ENCODE data around the gene TRAF6.
A peak's percentile ranks its signal among the peaks of the same experiment; 100 is the strongest.

The TRAF6 gene

GRCh38 chr11:36458129-36458915 lies 51.8 kb downstream of the TRAF6 start:
- DNase-seq (ENCODE audit: low spot score), result no peak

GRCh38 chr11:36456156-36456555 lies 53.9 kb downstream of the TRAF6 start:
- no peak for DNase-seq (ENCODE audit: low spot score)

DNA sequence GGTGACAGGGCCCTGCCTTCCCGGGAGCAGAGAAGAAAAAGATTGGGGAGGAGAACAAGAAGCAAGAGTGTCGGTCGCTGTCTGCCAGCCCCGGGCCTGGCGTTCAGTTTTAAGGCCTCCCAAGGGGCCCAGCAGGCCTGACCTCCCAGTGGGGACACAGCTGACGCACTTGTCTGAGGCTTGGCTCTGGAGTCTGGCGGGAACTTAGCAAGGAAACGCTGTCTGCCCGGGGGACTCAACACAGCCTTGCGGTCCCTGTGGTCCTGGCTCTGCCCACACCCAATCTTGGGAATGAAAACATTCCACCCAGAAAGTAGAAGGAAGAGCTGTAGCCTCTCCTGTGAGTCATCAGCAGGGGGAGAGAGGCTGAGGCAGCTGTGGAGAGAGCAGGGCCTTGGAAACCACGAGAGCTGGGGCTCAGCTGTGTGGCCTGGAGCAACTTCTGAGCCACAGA lies 54.4 kb downstream of the TRAF6 start:
- DNase-seq (ENCODE audit: low spot score), result no peak

DNA sequence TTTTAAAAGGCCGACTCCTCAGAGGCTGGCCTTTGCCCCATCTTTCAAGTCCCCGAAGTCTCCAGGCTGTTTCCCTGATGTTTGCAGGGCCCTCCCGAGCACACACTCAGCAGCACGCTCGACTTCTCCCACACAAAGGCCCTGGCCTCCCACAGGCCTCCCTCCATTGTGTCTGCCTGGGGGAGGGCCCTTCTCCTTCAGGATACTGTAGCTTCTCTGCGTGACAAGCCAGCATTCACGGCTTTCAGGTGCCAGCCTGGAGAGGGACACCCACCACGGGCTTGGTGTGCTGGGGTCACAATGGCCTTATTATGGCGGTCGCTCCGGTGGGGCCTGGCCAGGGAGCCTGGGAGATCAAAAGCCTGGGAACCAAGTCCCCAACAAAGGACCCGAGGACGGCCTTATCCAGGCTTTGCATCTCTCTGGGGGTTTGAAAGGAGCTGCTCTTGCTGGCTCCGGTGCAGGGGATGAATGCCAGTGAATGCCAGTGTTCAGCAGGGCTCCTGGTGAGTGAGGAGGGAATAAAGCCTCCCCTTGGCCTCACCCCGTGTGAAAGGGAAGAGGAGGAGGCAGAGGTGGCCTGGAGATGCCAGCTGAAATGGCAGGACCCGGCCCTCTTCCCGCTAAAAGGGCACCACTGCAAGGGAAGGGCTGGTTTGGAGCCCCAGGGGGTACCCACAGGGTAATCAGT lies 55.0 kb downstream of the TRAF6 start:
- DNase-seq (ENCODE audit: low spot score), result no peak

GRCh38 chr11:36454551-36454940 lies 55.5 kb downstream of the TRAF6 start:
- no peak for DNase-seq (ENCODE audit: low spot score)

GRCh38 chr11:36453678-36454077 lies 56.4 kb downstream of the TRAF6 start:
- DNase-seq (ENCODE audit: low spot score), result no peak

DNA sequence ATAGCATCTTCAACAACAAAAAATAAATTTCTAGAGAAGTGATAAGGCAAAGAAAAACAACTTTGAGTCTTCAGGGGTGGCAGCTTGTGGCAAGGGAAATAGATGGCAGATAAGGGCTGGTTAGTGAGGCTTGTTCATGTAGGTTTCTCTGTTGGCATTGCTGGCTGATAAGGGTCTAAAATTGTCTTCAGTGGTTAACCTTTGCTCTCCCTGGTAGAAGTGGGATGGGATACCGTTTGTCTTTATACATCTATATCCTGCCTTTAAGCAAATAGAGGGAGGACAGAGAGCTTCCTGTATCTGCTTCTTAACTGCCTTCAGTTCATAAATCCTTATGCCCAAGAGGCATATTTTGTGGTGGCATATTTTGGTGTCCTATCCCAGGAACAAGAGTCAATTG lies 57.1 kb downstream of the TRAF6 start:
- no peak for DNase-seq (ENCODE audit: low spot score)

DNA sequence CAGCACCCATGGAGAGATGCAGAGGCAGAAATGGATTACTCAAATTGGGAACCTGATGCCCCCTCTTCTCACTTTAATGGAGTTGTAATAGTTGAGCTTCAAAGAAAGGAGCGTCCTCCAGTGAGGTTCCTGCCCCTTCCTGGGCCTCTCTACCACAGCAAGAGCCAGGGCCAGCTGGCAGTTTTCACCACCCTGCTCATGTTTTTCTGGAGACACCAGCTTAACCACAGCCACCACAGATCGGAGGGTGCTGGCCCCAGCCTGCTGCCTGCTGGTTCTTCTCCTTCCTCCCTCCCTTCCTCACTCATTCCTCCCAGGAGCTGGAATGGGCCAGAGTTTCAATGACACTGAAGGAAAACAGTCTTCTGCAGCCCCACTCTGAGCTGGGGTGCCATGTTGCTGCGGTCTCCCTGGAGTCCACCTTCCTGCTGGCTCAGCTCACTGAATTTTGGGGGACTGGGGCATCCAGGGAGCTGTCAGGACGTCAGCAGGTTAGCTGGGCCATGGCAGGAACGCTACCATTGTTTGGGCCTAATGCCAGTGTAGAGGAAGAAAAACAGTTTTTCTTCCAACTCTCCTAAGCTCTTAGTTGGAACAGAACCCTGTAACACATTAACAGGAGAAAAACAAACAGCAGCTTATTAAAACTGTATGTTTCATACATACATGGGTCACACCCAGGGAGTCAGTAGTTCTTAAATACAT lies 57.7 kb downstream of the TRAF6 start:
- no peak for DNase-seq (ENCODE audit: low spot score)

GRCh38 chr11:36451681-36452080 lies 58.4 kb downstream of the TRAF6 start:
- no peak for DNase-seq (ENCODE audit: low spot score)

DNA sequence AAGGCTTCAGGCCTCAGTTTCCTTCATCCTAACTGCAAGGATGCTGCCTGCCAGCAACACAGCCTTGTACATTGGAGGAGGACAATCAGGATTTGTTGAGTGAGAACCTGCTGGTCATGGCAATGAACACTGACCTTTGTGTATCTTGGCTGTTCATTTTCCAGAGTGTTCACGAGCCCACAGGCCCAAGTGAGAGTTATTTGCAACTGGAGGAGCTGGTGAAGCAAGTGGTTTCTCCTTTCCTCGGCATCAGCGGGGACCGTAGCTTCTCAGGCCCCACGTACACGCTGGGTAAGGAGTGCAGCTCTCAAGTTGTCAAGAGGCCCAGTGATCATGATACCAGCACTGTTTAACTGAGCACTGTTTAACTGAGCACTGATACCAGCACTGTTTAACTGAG lies 59.0 kb downstream of the TRAF6 start:
- DNase-seq (ENCODE audit: low spot score), result no peak

DNA sequence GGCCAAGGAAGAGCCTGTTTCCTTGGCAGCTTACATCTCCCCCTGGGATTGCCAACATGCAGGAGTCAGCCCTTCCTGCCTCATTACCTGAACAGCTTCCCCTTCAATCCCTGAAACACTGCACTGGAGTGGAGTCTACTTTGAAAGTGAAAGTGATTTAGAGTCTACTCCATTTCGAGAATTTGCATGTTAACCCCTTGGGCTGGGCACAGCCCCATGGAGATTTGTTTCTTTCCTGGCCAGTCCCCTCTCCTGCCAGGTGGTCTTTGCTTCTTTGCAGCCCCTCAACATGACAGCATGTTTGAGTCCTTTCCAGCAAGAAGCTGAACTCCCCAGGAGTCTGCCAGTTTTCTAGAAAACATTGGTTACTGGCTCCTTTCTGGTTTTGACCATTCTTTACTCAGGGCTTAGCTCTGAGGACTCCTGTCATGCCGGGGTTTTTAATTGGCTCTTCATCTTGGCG lies 59.9 kb downstream of the TRAF6 start:
- peak; percentile 30 for DNase-seq (ENCODE audit: low spot score)

GRCh38 chr11:36449561-36450096 lies 60.4 kb downstream of the TRAF6 start:
- DNase-seq (ENCODE audit: low spot score), result no peak

- no peak for DNase-seq (ENCODE audit: low spot score)
Observed at GRCh38 chr11:36447947-36448346, 62.1 kb downstream of the TRAF6 start.

DNA sequence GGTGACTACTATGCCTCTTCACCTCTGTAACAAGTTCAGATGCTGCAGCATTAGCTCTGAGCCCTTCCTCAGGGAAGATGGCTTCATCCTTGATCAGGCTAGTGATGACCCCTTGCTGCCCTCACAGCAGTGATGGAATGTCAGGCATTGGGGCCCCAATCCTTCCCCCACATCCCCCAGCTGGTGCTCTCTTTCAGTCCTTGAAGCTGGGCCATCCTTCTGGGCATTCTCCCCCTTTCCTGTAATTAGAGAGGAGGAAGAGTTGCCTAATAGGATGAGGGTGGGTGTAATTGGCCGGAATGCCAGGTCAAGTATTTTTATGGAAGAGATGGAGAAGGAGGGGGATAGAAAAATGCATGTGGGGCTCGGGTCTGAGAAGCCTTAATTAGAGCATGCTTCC lies 62.6 kb downstream of the TRAF6 start:
- DNase-seq (ENCODE audit: low spot score), result no peak

DNA sequence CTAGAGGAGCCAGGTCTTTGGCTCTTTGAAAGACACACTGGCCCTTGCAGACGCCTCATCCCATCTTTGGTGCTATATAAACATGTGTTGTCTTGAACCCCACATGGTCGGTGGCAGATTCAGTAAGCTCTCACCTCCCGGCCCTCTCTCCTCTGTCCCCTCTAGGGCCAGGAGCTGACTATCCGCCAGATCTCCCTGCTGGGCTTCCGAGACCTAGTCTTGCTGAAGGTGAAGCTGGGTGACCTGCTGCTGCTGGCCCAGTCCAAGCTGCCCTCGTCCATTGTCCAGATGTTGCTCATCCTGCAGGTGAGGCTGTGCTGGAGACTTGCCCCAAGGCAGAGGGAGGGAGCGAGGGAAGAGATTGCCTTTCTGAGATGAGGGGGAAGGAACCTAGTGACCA lies 63.9 kb downstream of the TRAF6 start:
- DNase-seq (ENCODE audit: low spot score), result no peak

DNA sequence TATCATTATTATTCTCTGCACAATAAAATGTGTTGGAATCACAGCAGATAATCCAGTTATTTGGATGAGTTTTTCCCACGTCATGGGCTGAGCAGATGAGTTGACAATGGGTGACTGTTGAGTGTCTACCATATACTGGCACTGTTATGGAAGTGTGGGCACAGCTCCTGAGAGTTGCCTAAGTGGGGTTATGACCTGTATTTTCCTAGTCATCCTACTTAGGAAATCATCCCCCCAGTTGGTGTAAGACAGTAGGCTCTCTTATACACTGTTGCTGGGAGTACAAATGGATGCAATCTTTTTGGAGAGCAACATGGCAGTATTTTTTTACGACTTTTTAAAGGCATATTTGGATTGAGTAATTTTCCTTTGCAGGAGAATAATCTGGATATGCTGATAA lies 66.4 kb downstream of the TRAF6 start:
- DNase-seq (ENCODE audit: low spot score), result no peak

DNA sequence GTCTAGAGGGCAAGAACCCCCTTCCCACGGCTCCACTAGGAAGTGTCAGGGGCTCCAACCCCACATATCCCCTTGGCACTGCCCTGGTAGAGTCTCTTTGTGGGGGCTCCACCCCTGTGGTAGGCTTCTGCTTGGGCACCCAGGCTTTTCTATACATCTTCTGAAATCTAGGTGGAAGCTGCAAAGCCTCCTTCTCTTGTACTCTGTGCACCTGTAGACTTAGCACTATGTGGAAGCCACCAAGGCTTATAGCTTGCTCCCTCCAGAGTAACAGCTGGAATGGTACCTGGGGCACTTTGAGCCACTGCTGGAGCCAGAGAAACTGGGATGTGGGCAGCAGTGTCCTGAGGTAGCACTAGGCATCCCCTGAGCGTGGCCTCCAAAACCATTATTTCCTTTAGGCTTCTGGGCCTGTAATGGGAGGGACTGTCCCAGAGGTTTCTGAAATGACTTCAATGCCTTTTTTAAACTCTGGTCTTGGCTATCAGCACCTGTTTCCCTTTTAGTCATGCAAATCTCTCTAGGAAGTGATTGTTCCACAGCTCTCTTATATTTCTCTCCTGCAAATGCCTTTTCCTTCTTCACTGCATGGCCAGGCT lies 68.4 kb downstream of the TRAF6 start:
- DNase-seq (ENCODE audit: low spot score), result no peak

GRCh38 chr11:36438126-36438525 lies 71.9 kb downstream of the TRAF6 start:
- DNase-seq (ENCODE audit: low spot score), result no peak

DNA sequence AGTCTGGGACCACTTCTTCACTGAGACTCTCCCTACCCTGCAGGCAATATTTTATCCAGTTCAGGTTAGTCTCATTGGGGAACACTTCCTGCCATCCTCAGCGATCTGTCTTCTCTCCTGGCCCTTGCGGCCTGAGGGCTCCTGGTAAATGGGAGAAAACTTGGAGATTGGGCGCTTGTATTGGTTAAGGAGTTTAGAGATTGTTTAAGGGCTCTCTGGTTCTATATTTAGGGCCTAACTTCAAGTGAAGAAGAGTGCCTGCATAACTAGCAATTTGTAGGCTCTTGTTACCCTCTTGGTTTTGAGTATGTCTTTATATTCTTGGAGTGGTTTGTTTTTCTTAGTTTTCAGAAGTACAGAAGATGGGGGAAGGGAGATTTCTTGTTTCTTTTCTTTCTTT lies 72.7 kb downstream of the TRAF6 start:
- no peak for DNase-seq (ENCODE audit: low spot score)

All from NAMALWA (cell line).